Activated CD8-positive, alpha-beta memory T cell treated with anti-CD3 and anti-CD28 coated beads for 36 hours (primary cell): ENCODE data around the gene C6orf47. TPM values are rescaled to one million over a fixed set of nuclear protein-coding genes. Genes with fewer than 3 reads are reported as not detected.

ENCODE experiments used
- CTCF ChIA-PET: fragments of 350-600 bp; sonication (Branson Sonifier 250); formaldehyde crosslinking; loops from one replicate; lab custom pipeline; 2021; ENCODE audit warnings: antibody characterized with exemption; lab: Charles Lee
- POLR2A ChIA-PET: fragments of 350-600 bp; sonication (Branson Sonifier 250); formaldehyde crosslinking; loops from one replicate; lab custom pipeline; 2021; ENCODE audit warnings: antibody characterized with exemption; lab: Charles Lee
- total RNA-seq, 2 experiments: library from RNA; stranded (reverse); gene quantifications; one replicate each; pipeline ENCODE4 v1.2.3, GENCODE V29; 2021

Gene C6orf47
- total RNA-seq, 2 experiments from 2014 or later = 16.7 to 17.6 TPM

DNA sequence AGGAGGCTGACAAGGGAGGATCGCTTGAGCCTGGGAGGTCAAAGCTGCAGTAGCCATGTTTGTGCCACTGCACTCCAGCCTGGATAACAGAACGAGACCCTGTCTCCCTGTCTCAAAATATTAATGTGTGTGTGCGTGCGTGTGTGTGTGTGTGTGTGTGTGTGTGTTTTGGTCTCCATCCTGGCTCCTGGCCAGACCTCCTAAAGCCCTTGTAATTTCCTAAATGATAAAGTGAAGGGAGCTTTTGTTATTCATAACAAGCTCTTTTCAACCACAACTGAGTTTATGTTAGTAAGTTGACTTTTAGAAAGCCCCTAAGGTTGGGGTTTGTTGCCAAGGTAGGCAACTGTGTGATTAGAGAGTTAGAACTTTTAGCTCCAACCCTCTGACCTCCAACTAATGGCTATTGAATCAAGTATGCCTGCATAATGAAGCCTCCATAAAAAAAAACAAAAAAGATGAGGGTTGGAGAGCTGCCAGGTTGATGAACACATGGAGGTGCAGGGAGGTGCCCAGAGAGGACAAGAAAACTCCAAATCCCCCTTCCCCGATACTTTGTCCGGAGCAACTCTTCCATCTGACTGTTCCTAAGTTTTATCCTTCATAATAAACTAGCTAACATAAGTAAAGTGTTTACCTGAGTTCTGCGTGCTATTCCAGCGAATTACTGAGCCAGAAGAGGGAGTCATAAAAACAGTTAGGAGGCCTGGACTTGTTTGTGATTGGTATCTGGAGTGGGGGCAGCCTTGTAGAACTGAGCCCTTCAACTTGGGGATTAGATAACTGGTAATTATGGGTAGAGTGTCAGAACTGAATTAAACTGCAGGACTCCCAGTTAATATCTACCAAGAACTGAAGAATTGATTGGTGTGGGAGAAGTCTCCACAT, 50.8 kb downstream of the C6orf47 start:
- CTCF ChIA-PET = interaction anchor here (0.5 to 2.2 kb wide), 7 partner anchors 11 to 113 kb away, joined by 3 to 7 read pairs (median 4); no protein-coding TSS in a partner anchor
- POLR2A ChIA-PET = no interaction called here

Other genes starting within 250 kb of the C6orf47 start
- 10 to 100 TPM; 22.1 to 22.5 TPM for gene MICB, start 162.6 kb downstream of the C6orf47 start, total RNA-seq
- gene MCCD1, start 131.8 kb downstream of the C6orf47 start, total RNA-seq = not detected
- 100 to 1,000 TPM; 611 to 614 TPM for gene DDX39B, start 118.8 kb downstream of the C6orf47 start, total RNA-seq
- 1 to 10 TPM; 1.2 to 1.4 TPM for gene ATP6V1G2, start 114.2 kb downstream of the C6orf47 start, total RNA-seq
- gene NFKBIL1, start 113.2 kb downstream of the C6orf47 start, total RNA-seq = 10 to 100 TPM; 11.4 to 12.3 TPM
- gene LTA, start 88.5 kb downstream of the C6orf47 start, total RNA-seq = 100 to 1,000 TPM; 702 to 706 TPM
- gene TNF, start 85.2 kb downstream of the C6orf47 start, total RNA-seq = 100 to 1,000 TPM; 161 to 162 TPM
- 100 to 1,000 TPM; 178 to 181 TPM for gene LTB, start 78.4 kb downstream of the C6orf47 start, total RNA-seq
- 10 to 100 TPM; 16.3 to 19.2 TPM for gene LST1, start 74.5 kb downstream of the C6orf47 start, total RNA-seq
- gene NCR3, start 67.8 kb downstream of the C6orf47 start, total RNA-seq = 10 to 100 TPM; 25.2 to 29.7 TPM
- 10 to 100 TPM; 53.8 to 62.0 TPM for gene AIF1, start 45.5 kb downstream of the C6orf47 start, total RNA-seq
- 100 to 1,000 TPM; 255 to 257 TPM for gene PRRC2A, start 40.1 kb downstream of the C6orf47 start, total RNA-seq
- 100 to 1,000 TPM; 254 to 267 TPM for gene BAG6, start 8.1 kb downstream of the C6orf47 start, total RNA-seq
- 1 to 10 TPM; 1.9 to 2.2 TPM for gene APOM, start 4.9 kb downstream of the C6orf47 start, total RNA-seq
- gene GPANK1, start 4.2 kb upstream of the C6orf47 start, total RNA-seq = 10 to 100 TPM; 44.6 to 45.1 TPM
- gene CSNK2B, start 5.3 kb upstream of the C6orf47 start, total RNA-seq = 100 to 1,000 TPM; 329 TPM
- 10 to 100 TPM; 18.1 to 20.1 TPM for gene LY6G5B, start 9.2 kb upstream of the C6orf47 start, total RNA-seq
- gene LY6G5C, start 20.3 kb upstream of the C6orf47 start, total RNA-seq = 1 to 10 TPM; 3.1 to 3.5 TPM
- gene ABHD16A, start 42.5 kb upstream of the C6orf47 start, total RNA-seq = 10 to 100 TPM; 30.1 to 32.0 TPM
- gene LY6G6F, start 46.1 kb upstream of the C6orf47 start, total RNA-seq = not detected
- gene LY6G6D, start 54.6 kb upstream of the C6orf47 start, total RNA-seq = not detected
- gene LY6G6C, start 61.0 kb upstream of the C6orf47 start, total RNA-seq = not detected
- gene MPIG6B, start 62.6 kb upstream of the C6orf47 start, total RNA-seq = under 1 TPM in 1 of 2 experiments, not detected in 1; 0.06 TPM
- 1 to 10 TPM; 4.6 to 4.9 TPM for gene DDAH2, start 68.5 kb upstream of the C6orf47 start, total RNA-seq
- gene CLIC1, start 75.8 kb upstream of the C6orf47 start, total RNA-seq = 100 to 1,000 TPM; 383 to 395 TPM
- 10 to 100 TPM; 60.3 to 61.5 TPM for gene MSH5, start 79.2 kb upstream of the C6orf47 start, total RNA-seq
- 1 to 10 TPM; 7.6 to 8.6 TPM for gene SAPCD1, start 101.9 kb upstream of the C6orf47 start, total RNA-seq
- 1 to 10 TPM; 1.6 to 1.9 TPM for gene VWA7, start 116.5 kb upstream of the C6orf47 start, total RNA-seq
- 100 to 1,000 TPM; 190 to 191 TPM for gene VARS1, start 135.0 kb upstream of the C6orf47 start, total RNA-seq
- 100 to 1,000 TPM; 154 to 166 TPM for gene LSM2, start 146.2 kb upstream of the C6orf47 start, total RNA-seq
- gene HSPA1L, start 154.5 kb upstream of the C6orf47 start, total RNA-seq = 1 to 10 TPM; 2.6 to 2.7 TPM
- 10 to 100 TPM; 62.0 to 63.9 TPM for gene HSPA1A, start 154.8 kb upstream of the C6orf47 start, total RNA-seq
- gene HSPA1B, start 167.0 kb upstream of the C6orf47 start, total RNA-seq = 10 to 100 TPM; 82.6 to 86.9 TPM
- 10 to 100 TPM; 15.9 to 17.4 TPM for gene NEU1, start 202.0 kb upstream of the C6orf47 start, total RNA-seq
- gene SLC44A4, start 218.2 kb upstream of the C6orf47 start, total RNA-seq = not detected
- gene EHMT2, start 236.9 kb upstream of the C6orf47 start, total RNA-seq = 10 to 100 TPM; 67.4 to 67.8 TPM
- gene ZBTB12, start 241.3 kb upstream of the C6orf47 start, total RNA-seq = 1 to 10 TPM; 3.3 to 3.6 TPM